Activated naive CD8-positive, alpha-beta T cell treated with anti-CD3 and anti-CD28 coated beads, Interleukin-2, amount 10 ng/mL, durations not matched to agents 7 days and 5 days (primary cell): Measurements from ENCODE around the gene SPSB4. TPM values are rescaled to one million over a fixed set of nuclear protein-coding genes. Genes with fewer than 3 reads are reported as not detected.
"Not testable (repeated sequence)": the region's sequence is repeated elsewhere in the genome, so short reads cannot be mapped to it uniquely, and the experiment has no call there.

Experiments
- ATAC-seq: fragments of 150-1000 bp; cut with Tn5 transposase; one replicate; pipeline ENCODE4 v1.10.0; 2021; ENCODE audit warnings: low read depth, moderate library complexity
- POLR2A ChIA-PET: fragments of 350-600 bp; sonication (Branson Sonifier 250); formaldehyde crosslinking; loops from one replicate; lab custom pipeline; 2021; ENCODE audit warnings: antibody characterized with exemption; lab: Charles Lee
- DNase-seq: peaks from one replicate; pipeline ENCODE4 v3.0.0; 2021
- H3K27ac Mint-ChIP-seq: one replicate; pipeline ENCODE4 v1.8.0; 2022; ENCODE audit warnings: mild to moderate bottlenecking, mixed read lengths
- H3K27me3 Mint-ChIP-seq: one replicate; pipeline ENCODE4 v1.8.0; 2022; ENCODE audit warnings: mild to moderate bottlenecking, moderate library complexity, mixed read lengths
- H3K36me3 Mint-ChIP-seq: one replicate; pipeline ENCODE4 v1.8.0; 2021; ENCODE audit warnings: mild to moderate bottlenecking, mixed read lengths
- H3K4me1 Mint-ChIP-seq: one replicate; pipeline ENCODE4 v1.8.0; 2021; ENCODE audit warnings: mixed read lengths
- H3K4me3 Mint-ChIP-seq: one replicate; pipeline ENCODE4 v1.8.0; 2022; ENCODE audit warnings: mild to moderate bottlenecking, moderate library complexity, mixed read lengths
- H3K9me3 Mint-ChIP-seq: one replicate; pipeline ENCODE4 v1.8.0; 2021; ENCODE audit warnings: mixed read lengths
- total RNA-seq, 2 experiments: library from RNA; stranded (reverse); gene quantifications; one replicate each; pipeline ENCODE4 v1.2.3, GENCODE V29; 2021

Gene SPSB4
- total RNA-seq, 2 experiments from 2014 or later: not detected

DNA sequence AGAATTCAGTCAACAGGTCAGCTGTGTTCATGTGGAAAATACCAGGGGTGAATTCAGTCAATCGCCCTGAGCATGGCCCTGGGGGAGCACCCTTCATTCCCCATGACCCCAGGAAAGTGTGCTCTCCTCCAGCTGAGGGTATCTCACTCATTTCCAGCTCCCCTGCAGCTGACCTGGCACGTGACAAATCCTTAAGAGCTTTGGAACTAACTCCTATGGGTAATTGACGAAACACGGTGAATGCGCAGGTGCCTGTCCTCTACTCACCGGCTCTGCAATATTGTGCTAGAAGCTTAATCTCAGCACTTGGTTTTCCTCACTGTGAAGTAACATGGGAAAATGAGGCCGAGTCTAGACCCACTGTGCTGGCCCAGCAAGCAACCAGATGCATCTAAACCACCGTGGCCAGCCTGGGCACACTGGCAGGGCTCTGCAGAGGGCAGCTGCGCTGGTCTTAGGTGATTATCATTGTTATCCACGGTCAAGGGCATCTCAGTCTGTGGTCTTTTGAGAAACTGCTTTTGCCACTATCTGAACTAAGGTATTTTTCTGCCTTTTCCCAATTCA, 63.1 kb downstream of the SPSB4 start:
- Mint-ChIP-seq H3K4me3 (no peak overlapping the region), H3K27me3 (peaks cover 5% of the 10 kb centered on the region), H3K9me3 (peaks cover 3% of the 10 kb centered on the region), H3K4me1 (no peaks in the 10 kb centered on the region), H3K27ac (no peak overlapping the region), H3K36me3 (no peaks in the 10 kb centered on the region)
- POLR2A ChIA-PET: no interaction called here
- no peak for ATAC-seq
- no peak for DNase-seq

GRCh38 chr3:141114816-141115460, 63.8 kb downstream of the SPSB4 start:
- POLR2A ChIA-PET: no interaction called here
- Mint-ChIP-seq H3K27ac (no peak overlapping the region), H3K27me3 (peaks cover 11% of the 10 kb centered on the region), H3K36me3 (no peaks in the 10 kb centered on the region), H3K9me3 (peaks cover 3% of the 10 kb centered on the region), H3K4me1 (no peaks in the 10 kb centered on the region), H3K4me3 (no peak overlapping the region)
- ATAC-seq (no peak), DNase-seq (no peak)

DNA sequence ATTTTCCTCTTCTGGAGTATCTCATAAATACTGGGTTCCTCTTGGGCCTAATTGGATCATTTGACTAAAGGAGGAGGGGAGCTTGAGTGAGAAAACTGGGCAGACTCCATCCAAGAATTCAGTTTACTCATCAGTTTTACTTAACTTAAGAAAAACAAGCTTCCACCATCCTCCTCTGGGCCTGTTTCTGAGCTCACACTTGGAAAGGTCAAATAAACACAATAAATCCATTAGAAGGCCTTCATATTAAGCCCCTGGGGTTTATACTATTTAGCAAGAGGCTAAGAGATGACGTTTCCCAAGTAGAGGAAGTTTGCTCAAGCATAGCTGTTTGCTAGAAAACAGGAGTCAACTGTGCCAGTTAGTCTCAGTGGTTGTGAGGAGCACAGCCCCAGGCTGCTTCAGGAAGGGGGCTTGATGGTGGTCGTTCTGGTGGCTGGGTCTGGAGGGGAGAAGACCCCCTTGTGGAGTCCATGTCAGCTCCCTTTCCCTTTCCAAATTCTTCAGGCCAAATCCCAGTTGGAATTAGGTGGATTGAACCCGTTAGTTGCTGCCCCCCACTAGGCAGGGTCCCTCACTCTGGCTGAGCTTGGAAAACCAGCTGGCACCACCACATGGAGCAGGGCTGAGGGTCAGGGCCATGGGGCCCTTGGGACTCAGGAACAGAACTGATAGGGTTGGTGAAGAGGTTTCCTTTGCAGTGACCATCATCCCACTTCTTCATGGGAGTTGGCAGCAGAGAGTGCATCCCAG, 64.8 kb downstream of the SPSB4 start:
- H3K4me1 Mint-ChIP-seq: no peaks in the 10 kb centered on the region
- no peaks in the 10 kb centered on the region for H3K36me3 Mint-ChIP-seq
- H3K9me3 Mint-ChIP-seq: peaks cover 4% of the 10 kb centered on the region
- no peak overlapping the region for H3K4me3 Mint-ChIP-seq
- peaks cover 14% of the 10 kb centered on the region for H3K27me3 Mint-ChIP-seq
- POLR2A ChIA-PET: no interaction called here
- ATAC-seq (no peak), DNase-seq (no peak)
- H3K27ac Mint-ChIP-seq: no peak overlapping the region

DNA sequence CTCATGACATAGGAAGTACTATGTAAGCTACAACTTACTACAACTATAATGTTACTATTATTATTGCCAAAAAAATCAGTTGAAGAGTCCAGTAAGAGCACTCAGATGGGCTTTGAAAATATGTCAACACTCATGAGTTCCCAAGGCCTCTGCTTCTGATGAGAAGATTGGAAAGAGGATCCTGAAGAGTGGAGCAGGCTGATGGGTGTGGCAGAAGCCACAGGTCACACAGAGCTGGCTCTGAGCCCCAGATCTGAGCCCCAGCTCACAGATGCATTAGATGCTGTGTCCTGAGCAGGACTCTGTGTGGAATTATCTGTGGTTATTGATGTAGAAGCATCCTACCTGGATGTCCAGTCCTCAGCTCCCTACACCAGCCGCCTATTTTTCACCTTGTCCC, 65.6 kb downstream of the SPSB4 start:
- Mint-ChIP-seq H3K36me3 (no peaks in the 10 kb centered on the region), H3K4me3 (no peak overlapping the region), H3K9me3 (peaks cover 4% of the 10 kb centered on the region), H3K27me3 (peaks cover 17% of the 10 kb centered on the region), H3K4me1 (no peaks in the 10 kb centered on the region), H3K27ac (no peak overlapping the region)
- DNase-seq (no peak), ATAC-seq (no peak)
- POLR2A ChIA-PET: no interaction called here

DNA sequence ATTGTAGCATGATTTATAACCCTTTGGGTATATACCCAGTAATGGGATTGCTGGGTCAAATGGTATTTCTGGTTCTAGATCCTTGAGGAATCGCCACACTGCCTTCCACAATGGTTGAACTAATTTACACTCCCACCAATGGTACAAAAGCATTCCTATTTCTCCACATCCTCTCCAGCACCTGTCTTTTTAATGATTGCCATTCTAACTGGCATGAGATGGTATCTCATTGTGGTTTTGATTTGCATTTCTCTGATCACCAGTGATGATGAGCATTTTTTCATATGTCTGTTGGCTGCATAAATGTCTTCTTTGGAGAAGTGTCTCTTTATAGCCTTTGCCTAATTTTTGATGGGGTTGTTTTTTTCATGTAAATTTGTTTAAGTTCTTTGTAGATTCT, 66.8 kb downstream of the SPSB4 start:
- DNase-seq, H3K27ac Mint-ChIP-seq, ATAC-seq, H3K9me3 Mint-ChIP-seq, H3K36me3 Mint-ChIP-seq, POLR2A ChIA-PET, H3K4me3 Mint-ChIP-seq, H3K4me1 Mint-ChIP-seq: not testable (repeated sequence)
- peaks cover 19% of the 10 kb centered on the region for H3K27me3 Mint-ChIP-seq

- Mint-ChIP-seq H3K36me3 (no peaks in the 10 kb centered on the region), H3K27me3 (peaks cover 25% of the 10 kb centered on the region), H3K9me3 (peaks cover 4% of the 10 kb centered on the region), H3K27ac (no peak overlapping the region), H3K4me3 (no peak overlapping the region), H3K4me1 (no peaks in the 10 kb centered on the region)
- DNase-seq: no peak
- ATAC-seq: no peak
- POLR2A ChIA-PET: no interaction called here
These were observed 71.4 kb downstream of the SPSB4 start for GRCh38 chr3:141122455-141123030.

- Mint-ChIP-seq H3K9me3 (peaks cover 1% of the 10 kb centered on the region), H3K27me3 (peaks cover 20% of the 10 kb centered on the region), H3K36me3 (no peaks in the 10 kb centered on the region), H3K4me3 (no peak overlapping the region), H3K27ac (no peak overlapping the region), H3K4me1 (peaks cover 5% of the 10 kb centered on the region)
- POLR2A ChIA-PET: no interaction called here
- no peak for DNase-seq
- no peak for ATAC-seq
These were observed 72.7 kb downstream of the SPSB4 start for GRCh38 chr3:141123677-141124410.

- peaks cover 5% of the 10 kb centered on the region for H3K4me1 Mint-ChIP-seq
- ATAC-seq: no peak
- H3K27ac Mint-ChIP-seq: no peak overlapping the region
These were observed 73.6 kb downstream of the SPSB4 start for GRCh38 chr3:141124715-141125114.

GRCh38 chr3:141125351-141125750, 74.2 kb downstream of the SPSB4 start:
- POLR2A ChIA-PET: no interaction called here
- no peak overlapping the region for H3K4me3 Mint-ChIP-seq

More at GRCh38 chr3:141124715-141125114, 73.6 kb downstream of the SPSB4 start:
- peaks cover 16% of the 10 kb centered on the region for H3K27me3 Mint-ChIP-seq
- DNase-seq: no peak
- H3K4me3 Mint-ChIP-seq: no peak overlapping the region
- H3K36me3 Mint-ChIP-seq: no peaks in the 10 kb centered on the region
- POLR2A ChIA-PET: no interaction called here
- H3K9me3 Mint-ChIP-seq: peaks cover 1% of the 10 kb centered on the region

DNA sequence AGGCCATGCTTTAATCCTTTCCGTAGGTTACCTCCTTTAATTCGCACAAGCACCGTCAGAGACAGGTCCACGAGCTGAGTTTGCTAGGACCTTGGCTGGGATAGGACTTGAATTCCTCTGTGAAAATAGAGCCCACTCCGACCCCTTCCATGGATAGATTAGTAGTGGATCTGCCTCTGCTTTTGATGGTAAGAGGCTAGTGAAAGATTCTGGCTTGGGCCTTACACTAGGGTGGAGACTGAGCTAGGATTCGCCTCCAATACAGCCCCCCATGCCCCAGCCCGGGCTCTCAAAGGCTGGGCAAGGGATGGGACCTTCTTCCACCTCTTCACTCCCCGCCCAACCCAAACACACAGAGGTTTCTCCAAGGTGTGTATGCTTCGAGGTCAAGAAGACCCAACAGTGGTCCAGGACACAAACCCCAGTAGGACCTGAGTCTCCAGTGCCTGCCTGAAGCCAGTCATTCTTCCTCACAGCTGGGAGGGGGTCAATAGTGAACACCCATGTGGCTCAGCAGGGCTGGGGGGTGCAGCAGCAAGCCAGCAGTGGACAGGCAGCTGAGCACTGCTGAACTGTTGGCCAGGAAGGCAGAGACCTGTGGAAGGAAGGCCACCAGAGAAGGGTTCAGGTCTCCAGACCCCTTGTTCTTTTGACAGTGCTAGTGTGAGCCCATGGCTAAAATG, 75.7 kb downstream of the SPSB4 start:
- Mint-ChIP-seq H3K27me3 (peaks cover 8% of the 10 kb centered on the region), H3K9me3 (no peaks in the 10 kb centered on the region), H3K36me3 (no peaks in the 10 kb centered on the region), H3K27ac (no peak overlapping the region), H3K4me1 (peaks cover 5% of the 10 kb centered on the region), H3K4me3 (no peak overlapping the region)
- ATAC-seq: no peak
- POLR2A ChIA-PET: no interaction called here
- DNase-seq: no peak

More at GRCh38 chr3:141125351-141125750, 74.2 kb downstream of the SPSB4 start:
- DNase-seq (no peak), ATAC-seq (no peak)
- no peak overlapping the region for H3K27ac Mint-ChIP-seq
- H3K9me3 Mint-ChIP-seq: no peaks in the 10 kb centered on the region
- H3K36me3 Mint-ChIP-seq: no peaks in the 10 kb centered on the region
- H3K27me3 Mint-ChIP-seq: peaks cover 11% of the 10 kb centered on the region
- peaks cover 5% of the 10 kb centered on the region for H3K4me1 Mint-ChIP-seq

- Mint-ChIP-seq H3K4me1 (peaks cover 5% of the 10 kb centered on the region), H3K27me3 (peaks cover 8% of the 10 kb centered on the region), H3K27ac (no peak overlapping the region), H3K9me3 (no peaks in the 10 kb centered on the region), H3K36me3 (no peaks in the 10 kb centered on the region), H3K4me3 (no peak overlapping the region)
- POLR2A ChIA-PET: no interaction called here
- ATAC-seq (no peak), DNase-seq (no peak)
These were observed 76.4 kb downstream of the SPSB4 start for GRCh38 chr3:141127344-141128125.

DNA sequence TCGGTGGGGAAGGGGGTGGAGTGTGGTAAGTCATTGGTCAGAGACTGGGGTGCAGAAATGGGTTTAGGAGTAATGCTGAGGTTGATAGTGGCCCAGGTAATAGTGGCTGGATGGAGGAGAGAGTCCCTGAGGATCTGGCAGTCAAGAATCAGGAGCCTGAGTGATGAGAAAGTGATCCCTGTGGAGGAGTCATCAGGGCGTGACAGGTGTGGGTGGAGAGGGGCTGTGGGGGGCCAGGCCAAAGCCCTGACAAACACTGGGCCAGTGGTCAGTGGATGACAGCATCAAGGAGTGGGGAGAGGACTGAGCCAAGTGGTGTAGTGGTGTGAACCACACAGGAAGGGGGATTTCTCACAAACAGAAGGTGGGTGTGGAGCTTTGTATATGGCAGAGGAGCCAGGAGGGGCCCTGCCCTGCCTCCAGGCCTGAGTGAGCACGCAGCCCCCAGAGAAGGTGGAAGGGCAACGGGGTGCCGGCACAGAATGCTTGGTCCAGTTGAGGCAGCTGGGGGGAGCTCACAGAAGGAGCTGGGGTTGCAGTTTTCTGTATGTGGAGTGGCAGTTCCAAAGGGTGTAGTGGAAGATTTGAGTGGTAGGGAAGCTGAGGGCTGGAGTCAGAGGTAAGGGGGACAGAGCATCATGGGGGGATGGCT, 77.1 kb downstream of the SPSB4 start:
- Mint-ChIP-seq H3K27ac (no peak overlapping the region), H3K36me3 (no peaks in the 10 kb centered on the region), H3K27me3 (peaks cover 6% of the 10 kb centered on the region), H3K9me3 (no peaks in the 10 kb centered on the region), H3K4me3 (no peak overlapping the region), H3K4me1 (peaks cover 5% of the 10 kb centered on the region)
- DNase-seq: no peak
- no peak for ATAC-seq
- POLR2A ChIA-PET: no interaction called here
